Measurements from ENCODE around the gene TPM4. TPM values are rescaled to one million over a fixed set of nuclear protein-coding genes. Genes with fewer than 3 reads are reported as not detected.

The TPM4 gene
- total RNA-seq, 1 donor, result 180 TPM

GRCh38 chr19:16037424-16038195 lies 38.7 kb upstream of the TPM4 start:
- H3K9me3 ChIP-seq (ENCODE audit: low read depth, low read length), result no peaks in the 10 kb centered on the region
- H3K27me3 ChIP-seq (ENCODE audit: insufficient read depth, low read length), result no peaks in the 10 kb centered on the region
- H3K4me3 ChIP-seq (ENCODE audit: low read length), result no peak overlapping the region
- no peaks in the 10 kb centered on the region for H3K4me1 ChIP-seq (ENCODE audit: insufficient read depth, low read length)

- H3K4me3 ChIP-seq (ENCODE audit: low read length), result no peak overlapping the region
- no peaks in the 10 kb centered on the region for H3K27me3 ChIP-seq (ENCODE audit: insufficient read depth, low read length)
- no peaks in the 10 kb centered on the region for H3K4me1 ChIP-seq (ENCODE audit: insufficient read depth, low read length)
- no peaks in the 10 kb centered on the region for H3K9me3 ChIP-seq (ENCODE audit: low read depth, low read length)
These were observed 38.0 kb upstream of the TPM4 start for GRCh38 chr19:16038196-16038695.

GRCh38 chr19:16039081-16039480 lies 37.2 kb upstream of the TPM4 start:
- Histone ChIP-seq H3K4me3 (ENCODE audit: low read length) (no peak overlapping the region), H3K9me3 (ENCODE audit: low read depth, low read length) (no peaks in the 10 kb centered on the region), H3K4me1 (ENCODE audit: insufficient read depth, low read length) (no peaks in the 10 kb centered on the region), H3K27me3 (ENCODE audit: insufficient read depth, low read length) (no peaks in the 10 kb centered on the region)

- no peaks in the 10 kb centered on the region for H3K27me3 ChIP-seq (ENCODE audit: insufficient read depth, low read length)
- H3K4me3 ChIP-seq (ENCODE audit: low read length), result no peak overlapping the region
- no peaks in the 10 kb centered on the region for H3K4me1 ChIP-seq (ENCODE audit: insufficient read depth, low read length)
- no peaks in the 10 kb centered on the region for H3K9me3 ChIP-seq (ENCODE audit: low read depth, low read length)
These were observed 36.8 kb upstream of the TPM4 start for GRCh38 chr19:16039545-16039944.

- no peaks in the 10 kb centered on the region for H3K9me3 ChIP-seq (ENCODE audit: low read depth, low read length)
- H3K4me3 ChIP-seq (ENCODE audit: low read length), result no peak overlapping the region
- no peaks in the 10 kb centered on the region for H3K4me1 ChIP-seq (ENCODE audit: insufficient read depth, low read length)
- H3K27me3 ChIP-seq (ENCODE audit: insufficient read depth, low read length), result no peaks in the 10 kb centered on the region
These were observed 35.7 kb upstream of the TPM4 start for GRCh38 chr19:16040642-16041041.

- H3K9me3 ChIP-seq (ENCODE audit: low read depth, low read length), result no peaks in the 10 kb centered on the region
- H3K4me3 ChIP-seq (ENCODE audit: low read length), result no peak overlapping the region
- H3K27me3 ChIP-seq (ENCODE audit: insufficient read depth, low read length), result no peaks in the 10 kb centered on the region
- H3K4me1 ChIP-seq (ENCODE audit: insufficient read depth, low read length), result no peaks in the 10 kb centered on the region
These were observed 34.9 kb upstream of the TPM4 start for GRCh38 chr19:16041299-16041990.

- Histone ChIP-seq H3K4me1 (ENCODE audit: insufficient read depth, low read length) (no peaks in the 10 kb centered on the region), H3K9me3 (ENCODE audit: low read depth, low read length) (no peaks in the 10 kb centered on the region), H3K27me3 (ENCODE audit: insufficient read depth, low read length) (no peaks in the 10 kb centered on the region), H3K4me3 (ENCODE audit: low read length) (no peak overlapping the region)
These were observed 34.3 kb upstream of the TPM4 start for GRCh38 chr19:16041991-16042386.

GRCh38 chr19:16042533-16043085 lies 33.7 kb upstream of the TPM4 start:
- no peaks in the 10 kb centered on the region for H3K9me3 ChIP-seq (ENCODE audit: low read depth, low read length)
- no peaks in the 10 kb centered on the region for H3K4me1 ChIP-seq (ENCODE audit: insufficient read depth, low read length)
- H3K4me3 ChIP-seq (ENCODE audit: low read length), result no peak overlapping the region

GRCh38 chr19:16043156-16043757 lies 33.0 kb upstream of the TPM4 start:
- Histone ChIP-seq H3K9me3 (ENCODE audit: low read depth, low read length) (no peaks in the 10 kb centered on the region), H3K4me3 (ENCODE audit: low read length) (no peak overlapping the region), H3K4me1 (ENCODE audit: insufficient read depth, low read length) (no peaks in the 10 kb centered on the region), H3K27me3 (ENCODE audit: insufficient read depth, low read length) (no peaks in the 10 kb centered on the region)

More at GRCh38 chr19:16042533-16043085, 33.7 kb upstream of the TPM4 start:
- H3K27me3 ChIP-seq (ENCODE audit: insufficient read depth, low read length), result no peaks in the 10 kb centered on the region

GRCh38 chr19:16044746-16045145 lies 31.5 kb upstream of the TPM4 start:
- H3K27me3 ChIP-seq (ENCODE audit: insufficient read depth, low read length), result no peaks in the 10 kb centered on the region
- H3K4me1 ChIP-seq (ENCODE audit: insufficient read depth, low read length), result no peaks in the 10 kb centered on the region
- no peak overlapping the region for H3K4me3 ChIP-seq (ENCODE audit: low read length)
- no peaks in the 10 kb centered on the region for H3K9me3 ChIP-seq (ENCODE audit: low read depth, low read length)

GRCh38 chr19:16045171-16045570 lies 31.1 kb upstream of the TPM4 start:
- Histone ChIP-seq H3K4me1 (ENCODE audit: insufficient read depth, low read length) (no peaks in the 10 kb centered on the region), H3K9me3 (ENCODE audit: low read depth, low read length) (no peaks in the 10 kb centered on the region), H3K4me3 (ENCODE audit: low read length) (no peak overlapping the region), H3K27me3 (ENCODE audit: insufficient read depth, low read length) (no peaks in the 10 kb centered on the region)

GRCh38 chr19:16045893-16046292 lies 30.4 kb upstream of the TPM4 start:
- Histone ChIP-seq H3K9me3 (ENCODE audit: low read depth, low read length) (no peaks in the 10 kb centered on the region), H3K27me3 (ENCODE audit: insufficient read depth, low read length) (no peaks in the 10 kb centered on the region), H3K4me1 (ENCODE audit: insufficient read depth, low read length) (no peaks in the 10 kb centered on the region), H3K4me3 (ENCODE audit: low read length) (no peak overlapping the region)

- H3K4me3 ChIP-seq (ENCODE audit: low read length), result no peak overlapping the region
- no peaks in the 10 kb centered on the region for H3K4me1 ChIP-seq (ENCODE audit: insufficient read depth, low read length)
- H3K9me3 ChIP-seq (ENCODE audit: low read depth, low read length), result no peaks in the 10 kb centered on the region
- no peaks in the 10 kb centered on the region for H3K27me3 ChIP-seq (ENCODE audit: insufficient read depth, low read length)
These were observed 27.7 kb upstream of the TPM4 start for GRCh38 chr19:16048583-16048982.

GRCh38 chr19:16051254-16052025 lies 24.9 kb upstream of the TPM4 start:
- H3K27me3 ChIP-seq (ENCODE audit: insufficient read depth, low read length), result no peaks in the 10 kb centered on the region
- H3K4me3 ChIP-seq (ENCODE audit: low read length), result no peak overlapping the region
- H3K9me3 ChIP-seq (ENCODE audit: low read depth, low read length), result peaks cover 5% of the 10 kb centered on the region
- H3K4me1 ChIP-seq (ENCODE audit: insufficient read depth, low read length), result no peaks in the 10 kb centered on the region

All from mononuclear cell (primary cell).